Muscle of arm (tissue), 12 donors: ENCODE data around the gene ACADVL. TPM values are rescaled to one million over a fixed set of nuclear protein-coding genes. Genes with fewer than 3 reads are reported as not detected.

Source experiments
- DNase-seq: peaks from one replicate; pipeline ENCODE4 v3.0.0-alpha.2; 2013
- polyA plus RNA-seq, 12 donors: library from polyadenylated mRNA; unstranded; fragments of 120-200 nt; gene quantifications; one replicate each; pipeline ENCODE4 v1.2.1, GENCODE V29; 2013; ENCODE audit not compliant: insufficient read length in 12 of 12

Gene ACADVL
- polyA plus RNA-seq, 12 donors = 217 to 359 (median 236) TPM; not detected in 1

DNA sequence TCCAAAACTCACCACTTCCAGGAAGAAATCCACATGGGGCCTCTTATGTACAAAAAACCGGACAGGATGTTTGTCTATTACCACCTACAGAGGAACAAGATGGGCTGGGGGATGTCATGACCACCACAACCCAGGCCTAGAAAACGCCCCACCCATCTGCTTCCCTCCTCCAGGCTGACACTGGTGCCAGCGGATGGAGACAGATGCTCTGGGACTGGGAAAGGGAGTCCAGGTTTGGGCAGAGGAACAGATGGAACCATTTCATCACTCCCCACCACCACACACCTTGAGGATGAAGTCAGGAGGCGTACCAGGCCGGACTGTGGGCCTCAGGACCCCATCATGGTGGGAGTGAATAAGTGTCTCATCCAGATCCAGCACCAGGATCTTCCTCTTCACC is 27.0 kb downstream of the ACADVL start:
- no peak for DNase-seq

DNA sequence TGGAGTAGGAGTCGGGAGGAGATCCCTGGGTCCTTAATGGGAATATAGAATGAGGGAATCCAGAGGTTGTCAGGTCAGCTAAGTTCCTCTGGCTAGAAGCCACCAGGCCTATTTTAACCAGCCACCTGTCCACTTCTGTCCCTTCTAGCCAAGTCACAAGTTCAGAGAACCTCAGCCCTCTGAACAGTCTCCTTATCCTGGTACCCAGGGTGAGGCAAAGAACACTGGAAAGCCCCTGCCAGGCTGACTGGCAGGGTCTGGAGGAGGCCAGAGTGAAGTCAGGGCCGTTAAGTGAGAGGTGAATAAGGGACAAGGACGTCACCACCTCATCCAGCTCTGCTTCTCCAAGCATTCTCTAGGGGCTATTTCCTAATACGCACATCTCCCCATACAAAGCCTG is 29.1 kb downstream of the ACADVL start:
- DNase-seq = no peak

DNA sequence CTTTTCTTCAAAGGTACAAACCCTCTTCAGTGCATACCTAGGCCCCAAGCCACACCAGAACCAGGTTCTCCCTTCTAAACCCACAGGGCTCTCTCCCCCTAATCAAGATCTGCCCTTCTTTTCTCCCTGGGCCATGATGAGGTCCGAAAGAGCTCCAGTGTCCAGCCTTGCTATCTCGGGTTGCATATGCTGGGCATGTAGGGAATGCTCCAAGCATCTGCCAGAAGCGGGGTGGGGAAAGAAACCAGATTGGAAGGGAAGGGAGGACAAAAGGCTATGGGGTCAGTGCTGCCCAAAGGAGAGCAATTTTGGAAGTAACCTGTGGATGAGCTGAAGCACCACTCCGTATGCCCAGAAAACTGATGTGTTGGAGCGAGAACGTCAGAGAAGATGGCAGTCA is 29.5 kb downstream of the ACADVL start:
- no peak for DNase-seq

DNA sequence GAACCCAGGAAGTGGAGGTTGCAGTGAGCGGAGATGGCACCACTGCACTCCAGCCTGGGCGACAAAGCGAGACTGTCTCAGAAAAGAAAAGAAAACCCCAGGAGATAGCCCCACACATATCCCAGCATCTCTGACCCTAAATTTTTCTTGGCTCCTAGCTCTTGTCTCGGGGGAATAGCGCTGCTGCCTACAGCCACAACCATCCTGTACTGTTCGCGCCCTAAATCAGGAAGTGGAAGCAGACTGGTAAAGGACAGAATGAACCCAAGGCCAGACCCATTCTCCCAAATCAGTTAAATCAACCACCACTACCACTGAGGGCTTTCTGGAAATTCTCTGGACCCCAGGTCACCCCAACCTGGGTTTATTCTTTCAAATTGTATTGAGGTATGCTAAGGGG is 30.1 kb downstream of the ACADVL start:
- no peak for DNase-seq

DNA sequence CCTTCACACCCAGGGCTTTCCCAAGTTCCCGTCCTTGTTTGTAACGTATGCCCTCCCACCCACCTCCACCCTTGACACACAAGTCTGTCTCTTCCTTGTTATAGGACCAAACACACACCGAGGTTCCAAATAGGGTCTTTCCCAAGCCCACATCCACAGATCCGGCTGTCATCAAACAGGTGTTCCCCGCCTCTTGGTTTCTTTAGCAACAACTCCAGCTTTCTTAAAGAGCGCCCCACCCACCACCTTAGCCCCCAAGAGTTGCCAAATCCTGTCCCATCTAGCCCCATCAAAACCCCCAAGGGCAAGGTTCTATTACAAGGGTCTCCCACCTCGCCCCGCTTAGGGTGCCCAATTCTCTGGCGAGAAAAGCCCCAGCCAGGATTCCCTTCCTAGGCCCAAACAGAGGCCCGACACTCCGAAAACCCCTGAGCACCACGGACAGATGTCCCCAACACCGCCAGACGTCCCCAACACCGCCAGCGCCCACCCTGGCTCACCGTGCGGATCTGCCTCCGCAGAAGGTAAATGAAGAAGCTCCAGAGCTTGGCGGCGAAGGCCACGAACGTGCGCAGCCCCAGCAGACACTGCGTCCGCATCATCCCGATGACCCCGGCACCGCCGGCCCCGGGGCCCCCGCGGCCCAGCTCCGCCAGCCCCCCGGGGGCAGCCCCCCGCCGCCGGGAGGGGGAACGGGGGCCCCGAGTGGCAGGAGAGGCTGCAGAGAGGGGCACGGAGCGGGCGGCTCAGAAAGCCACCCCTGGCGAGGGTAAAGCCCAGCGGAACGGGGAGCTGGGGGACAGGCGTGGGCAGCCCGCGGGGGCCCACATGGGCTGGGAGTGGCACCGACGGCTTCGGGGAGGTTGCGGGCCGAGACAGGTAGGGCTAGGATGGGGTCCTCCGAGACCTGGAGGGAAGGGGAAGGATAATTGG is 31.2 kb downstream of the ACADVL start:
- DNase-seq = no peak

DNA sequence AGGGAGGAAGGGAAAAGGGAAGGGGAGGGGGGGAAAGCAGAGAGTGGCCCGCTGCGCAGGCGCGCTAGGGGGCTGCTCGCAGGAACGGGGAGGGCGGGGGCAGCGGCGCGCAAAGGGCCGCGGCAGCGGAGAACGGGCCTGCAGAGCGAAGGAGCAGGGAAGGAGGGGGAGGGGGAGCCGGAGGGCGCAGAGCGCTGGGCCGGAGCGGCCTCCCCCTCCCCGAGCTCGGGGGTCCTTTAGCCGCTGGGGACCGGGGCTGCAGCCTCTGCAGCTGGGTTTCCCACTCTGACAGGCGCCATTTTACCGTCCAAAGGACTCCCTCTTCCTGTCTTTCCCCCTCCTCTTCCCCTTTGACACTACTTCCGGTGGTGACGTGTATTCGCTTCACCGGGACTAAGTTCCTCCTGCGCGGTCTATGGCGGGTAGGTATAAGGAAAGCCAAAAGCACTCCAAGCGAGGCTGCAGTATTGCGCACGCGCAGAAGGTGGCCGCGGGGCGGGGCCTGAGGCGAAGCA is 32.0 kb downstream of the ACADVL start, which contains the start of gene CTDNEP1:
CTDNEP1 (minus strand) TSS at position 74 of the 515 bp plus-strand sequence. CDS start 438 bp downstream, outside the sequence.
- DNase-seq = peak; percentile 100

DNA sequence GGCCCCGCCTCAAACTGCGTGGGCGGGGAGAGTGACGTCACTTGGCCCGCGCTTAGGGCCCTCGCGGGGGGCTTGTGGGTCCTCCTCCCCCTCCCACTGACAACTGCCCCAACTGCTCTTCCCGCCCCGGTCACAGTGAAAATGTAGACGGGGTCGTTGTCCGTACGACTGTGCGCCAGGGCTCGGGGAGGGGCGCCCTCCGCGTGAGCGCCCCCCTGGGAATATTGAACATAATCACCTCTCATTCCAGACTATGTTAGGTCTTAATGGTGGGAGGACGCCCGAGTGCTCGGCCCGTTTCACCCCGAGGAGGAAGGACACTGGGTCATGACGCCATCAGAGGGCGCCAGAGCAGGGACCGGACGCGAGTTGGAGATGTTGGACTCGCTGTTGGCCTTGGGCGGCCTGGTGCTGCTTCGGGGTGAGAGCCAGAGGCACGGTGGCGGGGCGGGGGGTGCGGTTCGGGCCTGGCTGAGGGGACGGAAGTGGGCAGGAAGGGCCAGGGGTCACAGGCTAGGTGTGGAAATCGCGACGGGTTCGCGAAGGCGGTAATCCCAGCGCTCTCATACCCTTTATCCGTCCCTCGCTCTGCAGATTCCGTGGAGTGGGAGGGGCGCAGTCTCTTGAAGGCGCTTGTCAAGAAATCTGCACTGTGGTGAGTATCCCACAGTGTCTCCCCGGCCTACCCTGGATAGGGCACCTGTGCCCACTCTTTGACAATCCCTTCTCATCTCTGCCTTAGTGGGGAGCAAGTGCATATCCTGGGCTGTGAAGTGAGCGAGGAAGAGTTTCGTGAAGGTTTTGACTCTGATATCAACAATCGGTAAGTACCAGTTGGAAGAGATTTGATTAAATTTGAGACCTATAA is 32.7 kb downstream of the ACADVL start, which contains the start of gene ELP5:
ELP5 (plus strand) TSS at position 40 of the 868 bp plus-strand sequence; CDS start at position 376, 336 bp downstream.
- peak; percentile 95 for DNase-seq

DNA sequence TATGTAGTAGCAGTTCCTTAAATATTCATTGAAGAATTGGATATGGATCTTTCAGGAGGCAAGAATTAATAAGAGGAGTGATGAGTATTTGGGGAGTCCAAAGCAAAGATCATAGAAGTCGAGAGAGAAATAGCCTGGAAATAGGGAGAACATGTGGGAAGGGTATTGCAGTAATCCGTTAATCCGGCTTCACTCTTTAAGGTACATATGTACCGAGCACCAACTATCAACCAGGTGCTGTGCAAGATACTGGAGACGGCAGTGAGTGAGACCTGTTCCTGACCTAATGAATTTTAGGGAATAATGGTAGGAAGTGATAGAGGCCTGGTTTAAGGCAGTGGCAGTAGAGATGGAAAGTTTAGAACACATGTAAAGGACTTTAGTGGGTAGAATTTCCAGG is 33.3 kb downstream of the ACADVL start:
- DNase-seq = no peak

DNA sequence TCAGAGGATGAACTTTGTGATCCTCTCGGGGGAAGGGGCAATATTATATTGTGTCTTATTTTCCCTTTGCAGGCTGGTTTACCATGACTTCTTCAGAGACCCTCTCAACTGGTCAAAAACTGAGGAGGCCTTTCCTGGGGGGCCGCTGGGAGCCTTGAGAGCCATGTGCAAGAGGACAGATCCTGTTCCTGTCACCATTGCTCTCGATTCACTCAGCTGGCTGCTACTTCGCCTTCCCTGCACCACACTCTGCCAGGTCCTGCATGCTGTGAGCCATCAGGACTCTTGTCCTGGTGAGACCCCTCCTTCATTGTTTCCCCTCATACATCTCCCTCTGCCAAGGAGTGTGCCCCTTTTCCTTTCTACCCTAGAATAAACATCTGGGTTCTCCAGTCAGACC is 34.8 kb downstream of the ACADVL start:
- no peak for DNase-seq

DNA sequence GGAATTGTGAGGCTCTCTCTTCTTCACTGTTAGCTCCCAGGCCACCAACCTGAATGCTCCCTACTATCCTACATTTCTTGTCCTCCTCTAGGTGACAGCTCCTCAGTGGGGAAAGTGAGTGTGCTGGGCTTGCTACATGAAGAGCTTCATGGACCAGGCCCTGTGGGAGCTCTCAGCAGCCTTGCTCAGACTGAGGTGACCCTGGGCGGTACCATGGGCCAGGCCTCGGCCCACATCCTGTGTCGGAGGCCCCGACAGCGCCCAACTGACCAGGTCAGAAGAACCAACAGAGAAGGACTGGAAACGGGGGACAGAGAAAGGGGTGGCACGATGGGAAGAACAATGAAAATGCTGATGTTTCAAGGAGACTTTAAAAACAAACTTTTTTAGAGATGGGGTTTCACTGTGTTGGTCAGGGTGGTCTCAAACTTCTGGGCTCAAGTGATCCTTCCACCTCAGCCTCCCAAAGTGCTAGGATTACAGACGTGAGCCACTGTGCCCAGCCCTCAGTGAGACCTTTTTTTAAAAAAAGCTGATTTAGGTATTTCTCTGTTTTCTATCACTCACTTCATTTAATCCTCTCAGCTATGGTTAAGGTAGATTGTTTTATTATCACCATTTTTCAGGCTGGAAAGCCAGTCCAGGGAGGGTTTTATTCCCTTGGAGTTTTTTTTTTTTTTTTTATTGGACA is 37.2 kb downstream of the ACADVL start:
- DNase-seq = no peak

DNA sequence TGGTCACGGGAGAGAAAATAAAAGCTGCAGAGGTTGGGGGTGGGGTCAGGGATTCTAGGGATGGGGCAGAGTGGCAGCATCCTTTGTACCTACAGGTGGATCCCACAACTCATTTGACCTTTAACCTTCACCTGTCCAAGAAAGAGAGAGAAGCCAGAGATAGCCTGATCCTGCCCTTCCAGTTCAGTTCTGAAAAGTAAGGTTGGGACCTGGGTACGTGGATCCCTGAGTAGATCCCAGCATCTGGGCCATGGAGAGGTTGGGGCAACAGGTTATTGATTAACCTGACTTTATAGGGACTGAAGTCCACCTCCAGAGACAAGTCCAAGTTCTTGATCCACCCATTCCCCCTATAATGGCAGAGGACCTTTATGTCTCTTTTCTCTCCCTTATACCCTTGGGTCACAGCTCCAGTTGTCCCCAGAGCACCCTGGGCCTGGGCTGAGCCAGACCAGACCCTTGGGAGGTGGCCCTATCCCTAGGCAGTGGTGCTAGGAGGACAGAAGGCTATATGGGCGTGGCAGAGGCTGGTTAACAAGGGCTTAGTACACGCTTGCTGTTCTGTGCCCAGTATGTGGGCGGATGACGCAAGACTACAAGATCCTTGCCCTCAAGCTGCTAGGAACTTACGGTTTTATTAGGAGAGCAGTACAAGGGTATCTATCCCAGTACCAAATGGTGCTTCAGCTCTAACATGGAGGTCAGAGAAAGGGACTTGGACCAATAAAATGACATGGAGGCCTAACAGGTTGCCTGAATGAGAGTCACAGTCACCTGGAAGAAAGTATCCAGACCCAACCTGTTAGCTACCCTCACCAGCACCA is 39.2 kb downstream of the ACADVL start:
- no peak for DNase-seq

DNA sequence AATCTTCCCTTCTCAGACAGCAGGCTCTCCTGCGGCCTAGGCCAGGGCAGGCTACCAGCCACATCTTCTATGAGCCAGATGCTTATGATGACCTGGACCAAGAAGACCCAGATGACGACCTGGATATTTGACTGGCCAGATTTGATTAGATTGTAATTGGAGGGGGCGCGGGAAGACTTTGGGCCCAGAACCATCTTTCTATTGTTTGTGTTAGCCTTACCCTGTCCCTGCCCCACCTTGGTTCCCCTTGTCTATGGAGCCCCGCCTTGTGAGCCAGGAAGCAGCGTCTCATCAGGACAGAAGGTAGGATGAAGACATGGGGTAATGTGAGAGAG is 39.8 kb downstream of the ACADVL start:
- DNase-seq = no peak

DNA sequence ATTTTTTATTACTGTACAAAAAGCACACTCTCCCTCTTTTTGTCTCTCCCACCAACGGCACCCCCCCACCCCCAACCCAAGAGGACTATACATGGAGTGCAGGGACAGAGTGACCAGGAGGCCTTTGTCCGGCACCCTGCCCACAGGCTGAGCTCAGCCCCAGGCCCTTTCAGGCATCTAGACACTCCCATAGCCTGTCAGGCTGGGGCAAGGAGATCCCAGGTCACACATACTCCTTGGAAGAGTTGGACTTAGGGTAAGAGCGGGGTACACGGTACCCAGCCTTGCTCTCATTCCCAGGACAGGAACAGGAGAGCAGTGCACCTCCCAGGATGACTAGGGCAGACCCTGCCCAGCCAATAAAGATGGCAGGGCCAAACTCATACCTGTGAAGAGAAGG is 40.4 kb downstream of the ACADVL start:
- no peak for DNase-seq

DNA sequence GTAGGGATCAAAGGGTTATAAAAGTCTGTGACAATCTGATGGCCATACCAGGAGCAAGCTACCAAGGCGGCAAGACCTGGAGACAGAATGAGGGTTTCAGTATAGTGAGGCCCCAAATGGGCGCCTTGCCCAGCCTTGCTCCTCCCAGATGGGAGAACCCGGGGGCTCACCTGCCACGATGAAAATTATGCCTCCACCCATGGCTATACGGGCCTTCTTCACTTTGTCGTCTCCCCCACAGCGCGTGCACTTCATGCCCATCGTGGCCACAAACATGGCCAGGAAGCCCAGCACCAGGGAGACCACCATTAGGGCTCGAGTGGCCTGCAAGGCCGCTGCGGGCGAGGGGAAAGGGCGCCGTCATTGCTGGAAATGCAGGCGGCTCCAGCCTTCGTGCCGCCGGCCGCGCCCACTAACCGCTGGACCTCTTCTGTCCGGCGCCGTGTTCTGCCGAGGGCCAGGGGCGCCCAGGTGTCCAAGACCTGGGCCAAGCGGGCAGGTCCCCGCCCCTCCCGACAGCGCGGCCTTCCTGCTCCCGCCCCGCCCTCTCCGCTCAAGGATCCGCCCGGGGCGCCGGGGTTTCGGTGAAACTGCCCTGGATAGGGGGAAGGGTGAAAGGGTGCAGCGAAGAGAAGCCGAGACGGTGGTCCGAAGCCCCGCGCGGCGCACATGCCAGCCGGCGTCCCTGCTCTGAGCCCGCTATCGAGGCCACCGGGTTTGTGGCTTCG is 41.1 kb downstream of the ACADVL start:
- no peak for DNase-seq

DNA sequence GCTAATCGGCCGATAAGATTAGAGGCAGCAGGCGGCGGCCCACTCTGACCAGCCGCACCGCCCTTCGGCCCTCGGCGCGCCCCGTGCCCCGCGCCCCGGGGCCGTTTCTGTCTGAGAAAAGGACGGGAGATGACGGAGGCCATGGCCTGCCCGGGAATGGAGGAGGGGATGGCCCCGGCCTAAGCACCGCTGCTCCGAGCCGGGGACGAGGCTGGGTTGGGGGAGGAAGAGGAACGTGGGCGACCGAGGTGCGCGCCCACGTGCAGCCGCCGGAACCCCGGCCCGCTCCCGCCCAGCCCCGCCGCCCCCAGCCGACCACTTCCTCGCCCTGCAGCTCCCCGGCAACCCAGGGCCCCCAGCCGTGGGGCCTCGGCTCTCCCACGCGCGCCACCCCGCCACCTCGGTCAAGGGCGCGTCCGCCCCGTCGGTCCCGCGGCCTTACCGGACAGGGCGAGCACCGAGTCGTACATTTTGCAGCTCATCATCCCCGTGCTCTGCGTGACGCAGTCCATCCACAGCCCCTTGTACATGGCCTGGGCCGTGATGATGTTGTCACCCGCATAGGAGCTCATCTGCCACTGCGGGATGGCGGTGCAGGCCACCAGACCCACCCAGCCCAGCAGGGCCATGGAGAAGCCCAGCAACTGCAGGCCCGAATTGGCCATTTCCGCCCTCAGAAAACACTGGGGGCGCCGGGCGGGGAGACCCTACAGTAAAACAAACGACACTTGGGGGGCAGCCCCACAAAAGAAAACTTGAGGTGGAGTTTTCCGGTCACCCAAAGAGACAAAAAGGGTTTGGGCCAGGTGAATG is 41.8 kb downstream of the ACADVL start:
- no peak for DNase-seq

DNA sequence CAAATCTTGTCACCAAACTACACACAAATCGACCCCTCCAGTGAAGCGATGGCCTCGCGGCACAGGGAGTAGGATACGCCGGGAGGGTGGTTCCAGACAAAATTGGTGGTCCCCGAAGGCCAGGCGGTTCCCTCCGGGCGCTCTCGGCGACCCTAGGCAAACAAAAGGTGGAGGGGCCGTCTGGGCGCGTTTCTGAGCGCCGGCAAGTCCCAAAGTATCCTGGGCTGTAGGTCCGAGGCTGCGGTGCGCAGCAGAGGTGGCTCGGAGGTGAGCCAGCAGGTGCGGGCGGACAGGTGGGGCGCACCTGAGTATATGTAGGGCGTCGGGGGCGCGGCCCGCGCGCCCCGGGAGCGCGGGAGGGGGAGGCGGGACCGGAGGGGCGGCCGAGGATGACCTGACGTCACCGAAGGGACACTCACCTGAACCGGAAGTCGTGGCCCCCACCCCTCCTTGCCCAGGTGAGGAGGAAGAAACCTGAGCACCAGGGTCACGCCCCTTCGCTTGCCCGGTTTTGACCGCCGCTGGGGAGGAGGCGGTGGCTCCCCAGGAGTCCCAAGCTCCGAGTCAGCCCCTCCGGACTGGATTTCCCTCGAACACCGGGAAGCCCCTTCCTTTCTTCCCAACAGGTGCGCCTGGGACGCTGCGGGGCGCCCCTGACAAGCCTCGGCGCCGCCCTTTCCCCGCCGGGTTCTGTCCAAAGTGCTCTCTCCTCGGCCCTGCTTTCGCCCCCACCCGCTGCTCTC is 42.6 kb downstream of the ACADVL start, which contains the start of gene CLDN7:
CLDN7 (minus strand) TSS at position 287 of the 743 bp plus-strand sequence. CDS start 435 bp downstream, outside the sequence.
- no peak for DNase-seq

DNA sequence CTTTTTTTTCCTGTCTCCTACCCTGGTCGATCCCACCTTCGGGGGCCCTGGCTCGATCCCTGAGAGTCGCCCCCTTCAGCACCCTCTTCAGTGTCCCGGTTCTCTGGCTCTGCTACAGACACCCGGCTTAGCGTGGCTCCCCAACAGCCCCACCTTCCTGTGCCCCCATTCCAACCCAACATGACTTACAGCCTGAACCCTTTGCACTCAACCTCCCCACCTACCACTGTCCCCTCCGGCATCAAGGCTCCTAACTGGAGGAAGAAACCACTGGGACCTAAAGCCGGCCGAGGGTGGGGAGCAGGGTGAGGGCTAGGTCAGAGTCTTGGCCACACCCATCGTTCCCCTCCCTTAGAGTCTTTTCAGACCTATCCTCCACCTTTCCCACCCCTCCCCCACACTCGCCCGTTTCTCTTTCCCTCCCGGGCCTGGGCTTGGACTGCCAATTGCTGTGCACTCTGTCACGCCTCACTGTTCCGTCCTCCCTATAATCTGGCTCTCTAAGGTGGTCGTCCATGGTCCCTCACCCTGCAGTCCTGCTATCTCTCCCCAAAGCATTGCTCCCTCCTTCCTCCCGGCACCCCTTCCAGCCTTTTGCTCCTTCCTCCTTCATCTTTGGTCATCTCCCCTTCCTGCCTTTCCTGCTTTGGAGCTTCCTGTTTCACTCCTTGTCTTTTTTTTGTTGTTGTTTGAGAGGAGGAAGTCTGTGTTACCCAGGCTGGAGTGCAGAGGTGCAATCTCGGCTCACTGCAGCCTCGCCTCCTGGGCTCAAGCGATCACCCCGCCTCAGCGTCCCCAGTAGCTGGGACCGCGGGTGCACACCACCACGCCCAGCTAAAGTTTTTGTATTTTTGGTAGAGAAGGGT is 43.4 kb downstream of the ACADVL start:
- no peak for DNase-seq

DNA sequence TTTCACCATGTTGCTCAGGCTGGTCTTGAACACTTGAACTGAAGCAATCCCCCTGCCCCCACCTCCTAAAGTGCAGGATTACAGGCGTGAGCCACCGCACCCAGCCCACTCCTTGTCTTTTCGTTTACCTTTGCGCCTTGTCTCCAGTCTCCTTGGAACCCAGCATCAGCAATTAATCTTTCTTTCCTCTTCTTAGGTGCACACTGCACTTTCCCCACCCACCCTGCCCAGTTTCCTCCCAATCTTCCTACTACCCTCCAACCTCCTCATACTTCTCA is 44.0 kb downstream of the ACADVL start:
- DNase-seq = no peak
